Activated T-cell treated with anti-CD3 and anti-CD28 coated beads, Interleukin-2, amount 50 U/mL, for 24 hours (primary cell): ENCODE data around the gene DNAH11.
"Not testable (repeated sequence)": the region's sequence is repeated elsewhere in the genome, so short reads cannot be mapped to it uniquely, and the experiment has no call there.

Experiments used
- DNase-seq: peaks from one replicate; pipeline ENCODE4 v3.0.0-alpha.2; 2020
- H3K27ac Mint-ChIP-seq: 2 replicates; pipeline ENCODE4 v1.8.0; 2020; ENCODE audit warnings: mild to moderate bottlenecking, mixed read lengths
- H3K27me3 Mint-ChIP-seq: 2 replicates; pipeline ENCODE4 v1.8.0; 2020; ENCODE audit warnings: mixed read lengths
- H3K36me3 Mint-ChIP-seq: 2 replicates; pipeline ENCODE4 v1.8.0; 2020; ENCODE audit warnings: low read depth, mixed read lengths
- H3K4me1 Mint-ChIP-seq: 2 replicates; pipeline ENCODE4 v1.8.0; 2020; ENCODE audit warnings: low read depth, mixed read lengths
- H3K4me3 Mint-ChIP-seq: 2 replicates; pipeline ENCODE4 v1.8.0; 2020; ENCODE audit warnings: mild to moderate bottlenecking, moderate library complexity, mixed read lengths
- H3K9me3 Mint-ChIP-seq: 2 replicates; pipeline ENCODE4 v1.8.0; 2020; ENCODE audit warnings: mixed read lengths

DNAH11 gene

GRCh38 chr7:21910253-21910652 lies 367.4 kb downstream of the DNAH11 start:
- Mint-ChIP-seq H3K27me3 (no peaks in the 10 kb centered on the region), H3K9me3 (no peaks in the 10 kb centered on the region), H3K36me3 (peaks cover 96% of the 10 kb centered on the region), H3K4me1 (no peaks in the 10 kb centered on the region), H3K27ac (no peak overlapping the region), H3K4me3 (no peak overlapping the region)
- no peak for DNase-seq

- Mint-ChIP-seq H3K27me3 (no peaks in the 10 kb centered on the region), H3K27ac (no peak overlapping the region), H3K4me3 (no peak overlapping the region), H3K36me3 (peaks cover 95% of the 10 kb centered on the region), H3K9me3 (no peaks in the 10 kb centered on the region), H3K4me1 (no peaks in the 10 kb centered on the region)
- DNase-seq, result no peak
Measured at GRCh38 chr7:21911341-21911875, 368.6 kb downstream of the DNAH11 start.

- Mint-ChIP-seq H3K4me3 (no peak overlapping the region), H3K27ac (no peak overlapping the region), H3K4me1 (no peaks in the 10 kb centered on the region), H3K36me3 (peaks cover 95% of the 10 kb centered on the region), H3K9me3 (no peaks in the 10 kb centered on the region), H3K27me3 (no peaks in the 10 kb centered on the region)
- no peak for DNase-seq
Measured at GRCh38 chr7:21912305-21912704, 369.5 kb downstream of the DNAH11 start.

- DNase-seq, result no peak
Measured at GRCh38 chr7:21912931-21913780, 370.3 kb downstream of the DNAH11 start.

GRCh38 chr7:21914671-21915070 lies 371.8 kb downstream of the DNAH11 start:
- Mint-ChIP-seq H3K36me3 (peaks cover 77% of the 10 kb centered on the region), H3K4me3 (no peak overlapping the region), H3K27me3 (no peaks in the 10 kb centered on the region), H3K27ac (no peak overlapping the region), H3K9me3 (no peaks in the 10 kb centered on the region), H3K4me1 (peaks cover 3% of the 10 kb centered on the region)
- no peak for DNase-seq

More at GRCh38 chr7:21912931-21913780, 370.3 kb downstream of the DNAH11 start:
- Mint-ChIP-seq H3K27ac (no peak overlapping the region), H3K36me3 (peaks cover 88% of the 10 kb centered on the region), H3K27me3 (no peaks in the 10 kb centered on the region), H3K4me1 (peaks cover under 1% of the 10 kb centered on the region), H3K9me3 (no peaks in the 10 kb centered on the region), H3K4me3 (no peak overlapping the region)

GRCh38 chr7:21915140-21915539 lies 372.3 kb downstream of the DNAH11 start:
- Mint-ChIP-seq H3K4me3 (no peak overlapping the region), H3K27ac (no peak overlapping the region)
- DNase-seq, result no peak

GRCh38 chr7:21916176-21916575 lies 373.3 kb downstream of the DNAH11 start:
- no peak for DNase-seq
- Mint-ChIP-seq H3K27ac (no peak overlapping the region), H3K4me1 (peaks cover 3% of the 10 kb centered on the region), H3K4me3 (no peak overlapping the region), H3K36me3 (peaks cover 64% of the 10 kb centered on the region), H3K9me3 (no peaks in the 10 kb centered on the region), H3K27me3 (no peaks in the 10 kb centered on the region)

More at GRCh38 chr7:21915140-21915539, 372.3 kb downstream of the DNAH11 start:
- peaks cover 3% of the 10 kb centered on the region for H3K4me1 Mint-ChIP-seq
- no peaks in the 10 kb centered on the region for H3K9me3 Mint-ChIP-seq
- H3K27me3 Mint-ChIP-seq, result no peaks in the 10 kb centered on the region
- peaks cover 72% of the 10 kb centered on the region for H3K36me3 Mint-ChIP-seq

GRCh38 chr7:21916629-21917028 lies 373.8 kb downstream of the DNAH11 start:
- H3K36me3 Mint-ChIP-seq, result peaks cover 60% of the 10 kb centered on the region
- H3K4me3 Mint-ChIP-seq, result no peak overlapping the region
- no peak for DNase-seq
- no peaks in the 10 kb centered on the region for H3K27me3 Mint-ChIP-seq
- H3K9me3 Mint-ChIP-seq, result no peaks in the 10 kb centered on the region
- peaks cover 3% of the 10 kb centered on the region for H3K4me1 Mint-ChIP-seq
- no peak overlapping the region for H3K27ac Mint-ChIP-seq

- Mint-ChIP-seq H3K4me1 (peaks cover 6% of the 10 kb centered on the region), H3K9me3 (no peaks in the 10 kb centered on the region), H3K27ac (no peak overlapping the region), H3K36me3 (peaks cover 52% of the 10 kb centered on the region), H3K27me3 (no peaks in the 10 kb centered on the region), H3K4me3 (no peak overlapping the region)
- no peak for DNase-seq
Measured at GRCh38 chr7:21918216-21918615, 375.4 kb downstream of the DNAH11 start.

GRCh38 chr7:21920936-21921335 lies 378.1 kb downstream of the DNAH11 start:
- DNase-seq, result no peak
- peaks cover 7% of the 10 kb centered on the region for H3K4me1 Mint-ChIP-seq
- no peaks in the 10 kb centered on the region for H3K27me3 Mint-ChIP-seq
- no peak overlapping the region for H3K4me3 Mint-ChIP-seq
- H3K36me3 Mint-ChIP-seq, result peaks cover 35% of the 10 kb centered on the region
- no peaks in the 10 kb centered on the region for H3K9me3 Mint-ChIP-seq
- no peak overlapping the region for H3K27ac Mint-ChIP-seq

- no peaks in the 10 kb centered on the region for H3K27me3 Mint-ChIP-seq
- H3K4me3 Mint-ChIP-seq, result no peak overlapping the region
- no peak for DNase-seq
- peaks cover 7% of the 10 kb centered on the region for H3K4me1 Mint-ChIP-seq
- H3K36me3 Mint-ChIP-seq, result peaks cover 28% of the 10 kb centered on the region
- H3K9me3 Mint-ChIP-seq, result no peaks in the 10 kb centered on the region
- no peak overlapping the region for H3K27ac Mint-ChIP-seq
Measured at GRCh38 chr7:21922605-21923004, 379.8 kb downstream of the DNAH11 start.

- peaks cover 7% of the 10 kb centered on the region for H3K4me1 Mint-ChIP-seq
- peaks cover 34% of the 10 kb centered on the region for H3K36me3 Mint-ChIP-seq
- no peak overlapping the region for H3K27ac Mint-ChIP-seq
- no peak overlapping the region for H3K4me3 Mint-ChIP-seq
- no peaks in the 10 kb centered on the region for H3K9me3 Mint-ChIP-seq
- no peak for DNase-seq
- H3K27me3 Mint-ChIP-seq, result no peaks in the 10 kb centered on the region
Measured at GRCh38 chr7:21923658-21924057, 380.8 kb downstream of the DNAH11 start.

- Mint-ChIP-seq H3K36me3 (peaks cover 55% of the 10 kb centered on the region), H3K9me3 (no peaks in the 10 kb centered on the region), H3K27ac (no peak overlapping the region), H3K4me1 (peaks cover 21% of the 10 kb centered on the region), H3K27me3 (no peaks in the 10 kb centered on the region), H3K4me3 (no peak overlapping the region)
- no peak for DNase-seq
Measured at GRCh38 chr7:21926448-21926847, 383.6 kb downstream of the DNAH11 start.

- Mint-ChIP-seq H3K27ac (no peak overlapping the region), H3K4me3 (no peak overlapping the region), H3K36me3 (peaks cover 61% of the 10 kb centered on the region), H3K27me3 (no peaks in the 10 kb centered on the region), H3K4me1 (peaks cover 23% of the 10 kb centered on the region), H3K9me3 (peaks cover 4% of the 10 kb centered on the region)
- DNase-seq, result no peak
Measured at GRCh38 chr7:21927693-21928092, 384.9 kb downstream of the DNAH11 start.

GRCh38 chr7:21933293-21933692 lies 390.5 kb downstream of the DNAH11 start:
- Mint-ChIP-seq H3K4me1 (peaks cover 57% of the 10 kb centered on the region), H3K9me3 (peaks cover 19% of the 10 kb centered on the region), H3K36me3 (peaks cover 87% of the 10 kb centered on the region)
- not testable (repeated sequence) for DNase-seq, H3K27me3 Mint-ChIP-seq, H3K4me3 Mint-ChIP-seq, H3K27ac Mint-ChIP-seq
